Right lobe of liver (tissue), 6 donors: ENCODE data around the gene RIT1. TPM values are rescaled to one million over a fixed set of nuclear protein-coding genes. Genes with fewer than 3 reads are reported as not detected.
A peak's percentile ranks its signal among the peaks of the same experiment; 100 is the strongest.

ENCODE experiments used
- ATAC-seq, 4 donors: fragments of 200-7000 bp; cut with Tn5 transposase; one replicate each; pipeline ENCODE4 v1.9.1; 2020; ENCODE audit warnings: mild to moderate bottlenecking in 4 of 4, moderate library complexity in 4 of 4
- DNase-seq, 3 donors: peaks; one replicate each; pipeline ENCODE4 v3.0.0-alpha.2; 2020
- H3K27ac ChIP-seq, 3 donors: fragments of 200-600 bp; one replicate each; pipeline ENCODE4 v1.8.0; 2022
- H3K27me3 ChIP-seq, 2 donors: fragments of 200-600 bp; one replicate each; pipeline ENCODE4 v1.8.0; 2022
- H3K36me3 ChIP-seq, 4 donors: fragments of 200-600 bp; sonication (generic) in 1 of 4; one replicate each; pipeline versions ENCODE4 v1.5.1 to v1.8.0; 2017 to 2022; ENCODE audit warnings: control low read depth in 1 of 4
- H3K4me1 ChIP-seq, 4 donors: fragments of 200-600 bp; sonication (generic) in 1 of 4; one replicate each; pipeline versions ENCODE4 v1.5.1 to v1.8.0; 2017 to 2022; ENCODE audit warnings: control low read depth in 1 of 4
- H3K4me3 ChIP-seq, 3 donors: fragments of 200-600 bp; one replicate each; pipeline ENCODE4 v1.8.0; 2022
- H3K9me3 ChIP-seq, 4 donors: fragments of 200-600 bp; sonication (generic) in 1 of 4; one replicate each; pipeline versions ENCODE4 v1.5.1 to v1.8.0; 2017 to 2022; ENCODE audit warnings: control low read depth in 1 of 4
- CTCF ChIP-seq, 4 donors: fragments of 200-600 bp in 3 of 4; fragments of 450-650 bp in 1 of 4; IDR thresholded peaks; one replicate each; pipeline versions ENCODE4 v1.5.1 to v1.8.0; 2016 to 2022; ENCODE audit warnings: antibody characterized with exemption in 4 of 4, mild to moderate bottlenecking in 2 of 4
- POLR2A ChIP-seq: fragments of 450-650 bp; IDR thresholded peaks from one replicate; pipeline ENCODE4 v1.6.1; 2017; ENCODE audit warnings: antibody characterized with exemption, mild to moderate bottlenecking
- WGBS: methylation state at CpG from one replicate; pipeline ENCODE4 v1.1.6; 2018; ENCODE audit warnings: low coverage, low lambda C conversion rate; ENCODE audit not compliant: insufficient coverage; ENCODE audit errors: missing lambda C conversion rate; 5-methylcytosine and 5-hydroxymethylcytosine counted together
- intact Hi-C, 2 donors: fragments of 100-400 bp; cut with DNase I; formaldehyde crosslinking; loops; one replicate each; pipeline versions ENCODE4 v1.11.2 to v1.14.1; 2022
- total RNA-seq, 6 experiments: library from RNA; depleted of rRNA in 2 of 6; stranded (reverse); fragments of >200 nt in 2 of 6; fragmentation: NEBNext Ultra II Directional in 3 of 6; extraction: Animal tissue kit (Norgen Biotek cat#: 25700) in 3 of 6; gene quantifications; one replicate each; pipeline versions ENCODE4 v1.1.0 to v1.2.4, GENCODE V29; 2016 to 2023
- donor health status: DM: no; HTN: yes; CAD: no.
- donor health status: DM: no; HTN: no; CAD: no.
- donor health status: DM: no; HTN: no; CAD: no.
- donor health status: DM: no; HTN: yes; CAD: no.
- donor health status: DM: no; HTN: yes; CAD: no.

RIT1 gene
- total RNA-seq, 6 experiments from 2014 or later, result 4.9 to 28.3 (median 11.3) TPM

- WGBS, result 20% methylated on average over 40 of the region's 46 CpGs
- DNase-seq, result peak; percentile 89 to 92 (median 91)
- Histone ChIP-seq H3K36me3 (peaks cover 0 to 20% (median 2%) of the 10 kb centered on the region in 4 donors), H3K9me3 (no peaks in the 10 kb centered on the region), H3K4me3 (peak within 1 kb of the TSS; percentile 67 to 79 (median 72)), H3K4me1 (peaks cover 0 to 21% (median 8%) of the 10 kb centered on the region in 4 donors), H3K27ac (peak within 1 kb of the TSS; percentile 25 to 78 (median 75)), H3K27me3 (no peaks in the 10 kb centered on the region)
- intact Hi-C loops, result no loop called here
- peak; percentile 81 to 86 (median 84) for ATAC-seq
- TF ChIP-seq POLR2A (peak; percentile 49), CTCF (IDR thresholded peaks at IDR 0.05) (no peak)
Observed at GRCh38 chr1:155856975-155857930, 53.9 kb downstream of the RIT1 start, which contains the start of gene GON4L. GON4L (minus strand) TSS chr1:155857214; CDS start chr1:155853780, 3,434 bp downstream.

GRCh38 chr1:155856257-155856974 lies 54.7 kb downstream of the RIT1 start:
- Histone ChIP-seq H3K4me1 (peaks cover 0 to 21% (median 8%) of the 10 kb centered on the region in 4 donors), H3K27ac (peak overlapping the region; percentile 25 to 78 (median 75))

GRCh38 chr1:155850345-155850744 lies 60.8 kb downstream of the RIT1 start:
- H3K4me1 ChIP-seq, result no peaks in the 10 kb centered on the region
- H3K27me3 ChIP-seq, result no peaks in the 10 kb centered on the region
- H3K9me3 ChIP-seq, result no peaks in the 10 kb centered on the region
- intact Hi-C loops, result no loop called here
- 90% methylated on average over 3 of the region's 3 CpGs for WGBS
- DNase-seq, result no peak
- peaks cover 0 to 30% (median 5%) of the 10 kb centered on the region in 4 donors for H3K36me3 ChIP-seq
- H3K4me3 ChIP-seq, result no peak overlapping the region
- H3K27ac ChIP-seq, result no peak overlapping the region
- TF ChIP-seq POLR2A (no peak), CTCF (IDR thresholded peaks at IDR 0.05) (no peak)
- ATAC-seq, result no peak

More at GRCh38 chr1:155856257-155856974, 54.7 kb downstream of the RIT1 start:
- Histone ChIP-seq H3K9me3 (no peaks in the 10 kb centered on the region), H3K27me3 (no peaks in the 10 kb centered on the region), H3K4me3 (peak overlapping the region; percentile 67 to 79 (median 72)), H3K36me3 (peaks cover 0 to 22% (median 2%) of the 10 kb centered on the region in 4 donors)
- TF ChIP-seq POLR2A (no peak), CTCF (IDR thresholded peaks at IDR 0.05) (no peak)
- DNase-seq (no peak), ATAC-seq (no peak)
- intact Hi-C loops, result no loop called here
- WGBS, result 66% methylated on average over 17 of the region's 20 CpGs

GRCh38 chr1:155847823-155848529 lies 63.2 kb downstream of the RIT1 start:
- Histone ChIP-seq H3K27me3 (no peaks in the 10 kb centered on the region), H3K4me3 (no peak overlapping the region), H3K4me1 (no peaks in the 10 kb centered on the region), H3K36me3 (peaks cover 0 to 17% (median 4%) of the 10 kb centered on the region in 4 donors), H3K9me3 (no peaks in the 10 kb centered on the region), H3K27ac (no peak overlapping the region)
- WGBS, result no CpG with 5 or more reads among the region's 1 CpG
- intact Hi-C loops, result no loop called here
- ATAC-seq (no peak), DNase-seq (no peak)
- TF ChIP-seq CTCF (IDR thresholded peaks at IDR 0.05) (no peak), POLR2A (no peak)
